ENCODE data around the gene NIPA2. TPM values are rescaled to one million over a fixed set of nuclear protein-coding genes. Genes with fewer than 3 reads are reported as not detected.

NIPA2 gene
- total and polyA plus RNA-seq, 2 of the 8 experiments (the other 6 are each of a cell fraction or from before 2014, with no cell fraction given) = 38.5 to 81.7 TPM

DNA sequence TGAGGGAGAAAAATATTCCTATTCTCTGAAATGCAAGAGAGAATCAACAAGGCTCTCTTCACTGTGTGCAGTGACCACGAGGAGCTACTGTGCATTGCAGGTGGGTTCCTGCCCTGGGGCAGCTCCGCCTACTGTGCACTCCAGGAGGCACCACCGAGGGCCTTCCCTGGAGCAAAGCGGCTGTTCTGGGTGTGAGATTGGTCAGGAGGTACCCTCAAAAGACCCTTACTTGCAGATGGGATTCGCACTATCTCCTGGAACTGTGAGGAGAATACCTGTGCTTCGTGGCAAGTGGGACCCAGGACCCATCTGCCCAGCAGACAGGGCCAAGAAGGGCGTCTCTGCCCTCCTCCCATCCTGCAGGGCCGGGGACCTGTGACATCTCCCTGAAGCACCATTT is 72.8 kb downstream of the NIPA2 start:
- no peak for DNase-seq (ENCODE audit: low read depth in 1 of 2, low spot score in 2 of 2)
- Histone ChIP-seq H3K79me1 (ENCODE audit: low read depth, low read length) (no peaks in the 10 kb centered on the region), H2BK15ac (ENCODE audit: low read length) (no peak overlapping the region), H2AFZ (ENCODE audit: low read length) (no peak overlapping the region), H3K4me2 (ENCODE audit: insufficient read depth in 1 of 2, low read depth in 2 of 2, low read length in 2 of 2) (no peak overlapping the region), H2BK120ac (replicated peaks; ENCODE audit: low read depth, low read length) (no peak overlapping the region), H2AK5ac (ENCODE audit: low read depth, low read length) (no peak overlapping the region), H2BK12ac (ENCODE audit: low read depth, low read length) (no peak overlapping the region), H3K23me2 (ENCODE audit: low read depth, low read length) (no peaks in the 10 kb centered on the region), H3K79me2 (ENCODE audit: control insufficient read depth in 1 of 2, insufficient read depth in 2 of 2, low read length in 2 of 2) (no peaks in the 10 kb centered on the region), H3K14ac (ENCODE audit: insufficient read length) (no peak overlapping the region), H3K56ac (replicated peaks; ENCODE audit: insufficient read length, low read depth, low read length) (no peak overlapping the region), H3K4me3 (ENCODE audit: extremely low read depth in 1 of 4, insufficient read depth in 2 of 4, low read depth in 3 of 4, low read length in 4 of 4) (no peak overlapping the region), H3K9ac (replicated peaks in 1 of 4; ENCODE audit: extremely low read depth in 1 of 4, low read depth in 3 of 4, low read length in 3 of 4) (no peak overlapping the region), H3K9me3 (ENCODE audit: insufficient read depth in 2 of 2, low read depth in 1 of 2, low read length in 1 of 2) (no peaks in the 10 kb centered on the region), H3K27ac (ENCODE audit: low read depth, low read length) (no peak overlapping the region), H4K8ac (ENCODE audit: extremely low read depth, insufficient read depth, low read length) (no peak overlapping the region), H3K23ac (ENCODE audit: insufficient read length) (no peak overlapping the region), H2BK20ac (ENCODE audit: low read length) (no peak overlapping the region), H2BK5ac (ENCODE audit: low read depth, low read length) (no peak overlapping the region), H3K18ac (ENCODE audit: extremely low read depth, low read length) (no peak overlapping the region), H4K20me1 (replicated peaks in 1 of 2; ENCODE audit: control insufficient read depth in 1 of 2, insufficient read depth in 2 of 2, low read length in 2 of 2) (peaks cover 2 to 3% of the 10 kb centered on the region in 2 experiments), H4K5ac (ENCODE audit: insufficient read length, low read depth, low read length) (no peak overlapping the region), H3K27me3 (replicated peaks in 1 of 4; ENCODE audit: control insufficient read depth in 3 of 4, extremely low read depth in 1 of 4, insufficient read depth in 3 of 4, low read length in 3 of 4) (no peaks in the 10 kb centered on the region; a peak in 1 of 7 replicates), H3K4me1 (replicated peaks in 1 of 4; ENCODE audit: control insufficient read depth in 3 of 4, insufficient read depth in 4 of 4, low read length in 3 of 4) (no peaks in the 10 kb centered on the region), H3K36me3 (ENCODE audit: control insufficient read depth in 2 of 4, insufficient read depth in 4 of 4, low read length in 3 of 4) (peaks cover 0 to 3% (median 0%) of the 10 kb centered on the region in 4 experiments; a peak in 3 of 8 replicates), H4K91ac (replicated peaks; ENCODE audit: insufficient read length, low read length) (no peak overlapping the region), H3K4ac (replicated peaks; ENCODE audit: insufficient read length, low read depth, low read length) (no peak overlapping the region)
- 97% methylated on average over 8 of the region's 8 CpGs; no CpG with 5 or more reads in 1 of the 2 experiments for WGBS, 2 experiments (ENCODE audit: extremely low coverage in 1 of 2, insufficient coverage in 1 of 2, insufficient read length in 1 of 2, insufficient replicate concordance in 2 of 2, low coverage in 1 of 2, low lambda C conversion rate in 2 of 2, missing lambda C conversion rate in 1 of 2)
- CTCF ChIA-PET (ENCODE audit: partially characterized antibody) = interaction anchor here (1.0 kb wide), 1 partner anchor 9 kb away, joined by 4 read pairs; no protein-coding TSS in a partner anchor
- POLR2A ChIA-PET (ENCODE audit: partially characterized antibody) = no interaction called here
- no peak for FAIRE-seq
- TF ChIP-seq TCF12 (IDR thresholded peaks at IDR 0.05; ENCODE audit: low read depth, low read length) (no peak), RBBP5 (IDR thresholded peaks at IDR 0.05; ENCODE audit: borderline replicate concordance, low read depth, low read length) (no peak), RNF2 (IDR thresholded peaks at IDR 0.05; ENCODE audit: borderline replicate concordance, low read depth, low read length, missing control alignments, poor library complexity, severe bottlenecking) (no peak), SP1 (IDR thresholded peaks at IDR 0.05; ENCODE audit: low read depth, low read length) (no peak), HDAC2 (IDR thresholded peaks at IDR 0.05; ENCODE audit: borderline replicate concordance in 1 of 2, low read depth in 2 of 2, low read length in 2 of 2) (no peak), JUN (IDR thresholded peaks at IDR 0.05; ENCODE audit: low read depth, low read length) (no peak), SIN3A (conservative IDR thresholded peaks at IDR 0.05 in 1 of 2, IDR thresholded peaks at IDR 0.05 in 1 of 2; ENCODE audit: low read depth in 1 of 2, low read length in 2 of 2) (no peak), KDM1A (IDR thresholded peaks at IDR 0.05; ENCODE audit: borderline replicate concordance, low read length) (no peak), CHD2 (IDR thresholded peaks at IDR 0.05; ENCODE audit: low read length) (no peak), SRF (IDR thresholded peaks at IDR 0.05; ENCODE audit: low read depth, low read length) (no peak), RXRA (IDR thresholded peaks at IDR 0.05; ENCODE audit: insufficient read depth, low read depth, low read length) (no peak)
- TF ChIP-seq, protein P1, sequence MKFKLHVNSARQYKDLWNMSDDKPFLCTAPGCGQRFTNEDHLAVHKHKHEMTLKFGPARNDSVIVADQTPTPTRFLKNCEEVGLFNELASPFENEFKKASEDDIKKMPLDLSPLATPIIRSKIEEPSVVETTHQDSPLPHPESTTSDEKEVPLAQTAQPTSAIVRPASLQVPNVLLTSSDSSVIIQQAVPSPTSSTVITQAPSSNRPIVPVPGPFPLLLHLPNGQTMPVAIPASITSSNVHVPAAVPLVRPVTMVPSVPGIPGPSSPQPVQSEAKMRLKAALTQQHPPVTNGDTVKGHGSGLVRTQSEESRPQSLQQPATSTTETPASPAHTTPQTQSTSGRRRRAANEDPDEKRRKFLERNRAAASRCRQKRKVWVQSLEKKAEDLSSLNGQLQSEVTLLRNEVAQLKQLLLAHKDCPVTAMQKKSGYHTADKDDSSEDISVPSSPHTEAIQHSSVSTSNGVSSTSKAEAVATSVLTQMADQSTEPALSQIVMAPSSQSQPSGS (IDR thresholded peaks at IDR 0.05; ENCODE audit: low read length) = no peak

Measured in H1 (cell line).